ENCODE results near the gene KICS2. TPM values are rescaled to one million over a fixed set of nuclear protein-coding genes. Genes with fewer than 3 reads are reported as not detected.
"Not testable (repeated sequence)": the region's sequence is repeated elsewhere in the genome, so short reads cannot be mapped to it uniquely, and the experiment has no call there.

Gene KICS2
- total RNA-seq, 2 donors from 2014 or later: 3.1 to 5.7 TPM

DNA sequence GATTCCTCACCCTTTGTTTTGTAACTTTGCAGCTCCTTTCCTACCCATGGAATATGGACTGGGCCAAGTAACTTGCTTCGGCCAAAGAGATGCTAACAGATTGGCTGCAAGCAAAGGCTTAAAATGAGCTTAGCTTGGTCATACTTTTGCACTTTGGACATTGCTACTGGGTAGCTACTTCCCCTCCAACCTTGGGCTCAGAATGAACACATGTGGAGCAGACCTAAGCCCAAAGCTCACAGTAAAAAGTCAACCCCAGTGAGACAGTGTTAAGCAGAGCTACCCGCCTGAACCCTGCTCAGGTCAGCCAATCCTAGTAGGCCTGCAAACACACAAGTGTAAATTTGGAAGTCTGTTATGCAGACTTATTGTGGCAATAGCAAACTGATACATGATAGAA is 14.6 kb downstream of the KICS2 start:
- no peaks in the 10 kb centered on the region for H3K4me1 ChIP-seq (ENCODE audit: control insufficient read depth in 1 of 2, low read depth in 2 of 2)
- no peaks in the 10 kb centered on the region for H3K27me3 ChIP-seq (replicated peaks; ENCODE audit: insufficient read depth)
- no peak overlapping the region for H3K27ac ChIP-seq
- H3K36me3 ChIP-seq: no peaks in the 10 kb centered on the region
- no peak overlapping the region for H3K4me3 ChIP-seq
- H3K9me3 ChIP-seq: no peaks in the 10 kb centered on the region
- TF ChIP-seq CTCF (IDR thresholded peaks at IDR 0.05): no peak
- ATAC-seq (ENCODE audit: insufficient number of reproducible peaks, low FRiP score, low read depth): no peak
- DNase-seq (ENCODE audit: low spot score): no peak

DNA sequence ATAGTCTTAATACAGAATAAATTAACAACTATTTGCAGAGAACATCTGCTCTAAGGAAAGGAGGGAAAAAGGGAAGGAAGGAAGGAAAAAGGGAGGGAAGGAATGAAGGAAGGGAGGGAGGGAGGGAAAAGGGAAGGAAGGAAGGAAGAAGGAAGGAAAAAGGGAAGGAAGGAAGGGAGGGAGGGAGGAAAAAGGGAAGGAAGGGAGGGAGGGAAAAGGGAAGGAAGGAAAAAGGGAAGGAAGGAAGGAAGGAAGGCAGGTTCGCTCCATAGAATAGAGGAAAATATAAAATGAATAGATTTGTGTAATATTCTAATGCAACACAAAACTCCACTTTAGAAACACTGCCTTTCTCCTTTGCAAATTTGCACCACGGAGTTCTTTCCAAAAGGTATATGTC is 16.6 kb downstream of the KICS2 start:
- DNase-seq (ENCODE audit: low spot score): no peak
- Histone ChIP-seq H3K27ac (no peak overlapping the region), H3K4me3 (no peak overlapping the region), H3K36me3 (no peaks in the 10 kb centered on the region), H3K27me3 (replicated peaks; ENCODE audit: insufficient read depth) (no peaks in the 10 kb centered on the region), H3K9me3 (no peaks in the 10 kb centered on the region), H3K4me1 (ENCODE audit: control insufficient read depth in 1 of 2, low read depth in 2 of 2) (no peaks in the 10 kb centered on the region)
- TF ChIP-seq CTCF (IDR thresholded peaks at IDR 0.05): no peak
- ATAC-seq (ENCODE audit: insufficient number of reproducible peaks, low FRiP score, low read depth): no peak

- Histone ChIP-seq H3K27me3 (replicated peaks; ENCODE audit: insufficient read depth) (no peaks in the 10 kb centered on the region), H3K4me3 (no peak overlapping the region), H3K27ac (no peak overlapping the region), H3K36me3 (no peaks in the 10 kb centered on the region), H3K9me3 (no peaks in the 10 kb centered on the region), H3K4me1 (ENCODE audit: control insufficient read depth in 1 of 2, low read depth in 2 of 2) (no peaks in the 10 kb centered on the region)
- ATAC-seq (ENCODE audit: insufficient number of reproducible peaks, low FRiP score, low read depth): no peak
- TF ChIP-seq CTCF (IDR thresholded peaks at IDR 0.05): no peak
- no peak for DNase-seq (ENCODE audit: low spot score)
Observed at GRCh38 chr12:64203775-64204174, 18.3 kb downstream of the KICS2 start.

- Histone ChIP-seq H3K27ac (no peak overlapping the region), H3K4me3 (no peak overlapping the region), H3K9me3 (no peaks in the 10 kb centered on the region), H3K36me3 (no peaks in the 10 kb centered on the region), H3K4me1 (ENCODE audit: control insufficient read depth in 1 of 2, low read depth in 2 of 2) (no peaks in the 10 kb centered on the region), H3K27me3 (replicated peaks; ENCODE audit: insufficient read depth) (no peaks in the 10 kb centered on the region)
- DNase-seq (ENCODE audit: low spot score) (no peak), ATAC-seq (ENCODE audit: insufficient number of reproducible peaks, low FRiP score, low read depth) (no peak)
- TF ChIP-seq CTCF (IDR thresholded peaks at IDR 0.05): no peak
Observed at GRCh38 chr12:64203036-64203435, 19.1 kb downstream of the KICS2 start.

GRCh38 chr12:64195841-64196240 is 26.3 kb downstream of the KICS2 start:
- ATAC-seq (ENCODE audit: insufficient number of reproducible peaks, low FRiP score, low read depth); H3K4me3 ChIP-seq; DNase-seq (ENCODE audit: low spot score); H3K27ac ChIP-seq; H3K27me3 ChIP-seq (replicated peaks; ENCODE audit: insufficient read depth); H3K36me3 ChIP-seq; H3K9me3 ChIP-seq: not testable (repeated sequence)
- peaks cover 4 to 11% of the 10 kb centered on the region in 2 donors for H3K4me1 ChIP-seq (ENCODE audit: control insufficient read depth in 1 of 2, low read depth in 2 of 2)
